GM23248 (cell line): ENCODE results near the gene JPT2. TPM values are rescaled to one million over a fixed set of nuclear protein-coding genes. Genes with fewer than 3 reads are reported as not detected.

Source experiments
- DNase-seq: peaks from one replicate; pipeline ENCODE4 v3.0.0-alpha.2; 2015
- H2AFZ ChIP-seq: fragments of 200-600 bp; sonication (generic); 2 replicates; pipeline ENCODE4 v1.6.1; 2016; ENCODE audit warnings: antibody characterized with exemption
- H3F3A ChIP-seq: fragments of 200-600 bp; sonication (generic); 2 replicates; pipeline ENCODE4 v1.6.1; 2016; ENCODE audit warnings: mild to moderate bottlenecking, antibody characterized with exemption, mixed run types; ENCODE audit not compliant: insufficient read depth
- H3K27ac ChIP-seq: fragments of 200-600 bp; sonication (generic); 2 replicates; pipeline ENCODE4 v1.5.1; 2016; ENCODE audit warnings: mild to moderate bottlenecking
- H3K27me3 ChIP-seq: fragments of 200-600 bp; sonication (generic); replicated peaks from 2 replicates; pipeline ENCODE4 v1.6.1; 2016; ENCODE audit warnings: mild to moderate bottlenecking; ENCODE audit not compliant: insufficient read depth
- H3K36me3 ChIP-seq: fragments of 200-600 bp; sonication (generic); 2 replicates; pipeline ENCODE4 v1.6.1; 2016; ENCODE audit warnings: low read depth, mild to moderate bottlenecking
- H3K4me1 ChIP-seq: fragments of 200-600 bp; sonication (generic); 2 replicates; pipeline ENCODE4 v1.6.1; 2016; ENCODE audit warnings: mild to moderate bottlenecking; ENCODE audit not compliant: insufficient read depth
- H3K4me2 ChIP-seq: fragments of 200-600 bp; sonication (generic); one replicate; pipeline ENCODE4 v1.6.1; 2016; ENCODE audit warnings: mild to moderate bottlenecking; ENCODE audit not compliant: unreplicated experiment
- H3K4me3 ChIP-seq: fragments of 200-600 bp; sonication (generic); 2 replicates; pipeline ENCODE4 v1.5.1; 2016; ENCODE audit warnings: mild to moderate bottlenecking
- H3K79me2 ChIP-seq: fragments of 200-600 bp; sonication (generic); 2 replicates; pipeline ENCODE4 v1.6.1; 2016; ENCODE audit warnings: mild to moderate bottlenecking; ENCODE audit not compliant: insufficient read depth
- H3K9ac ChIP-seq: fragments of 200-600 bp; sonication (generic); 2 replicates; pipeline ENCODE4 v1.6.1; 2016; ENCODE audit warnings: mild to moderate bottlenecking
- H3K9me2 ChIP-seq: fragments of 200-600 bp; sonication (generic); 2 replicates; pipeline ENCODE4 v1.6.1; 2016; ENCODE audit warnings: mixed run types, mild to moderate bottlenecking, moderate library complexity; ENCODE audit not compliant: insufficient read depth
- H3K9me3 ChIP-seq: fragments of 200-600 bp; sonication (generic); one replicate; pipeline ENCODE4 v1.6.1; 2017; ENCODE audit warnings: low read depth
- H4K20me1 ChIP-seq: fragments of 200-600 bp; sonication (generic); 2 replicates; pipeline ENCODE4 v1.6.0; 2016; ENCODE audit not compliant: insufficient read depth
- EZH2 ChIP-seq: fragments of 200-600 bp; sonication (generic); IDR thresholded peaks from 2 replicates; pipeline ENCODE4 v1.6.1; 2018; ENCODE audit warnings: antibody characterized with exemption, mild to moderate bottlenecking; ENCODE audit not compliant: insufficient read depth, poor library complexity, severe bottlenecking
- EZH2phosphoT487 ChIP-seq: fragments of 200-600 bp; sonication (generic); IDR thresholded peaks from 2 replicates; pipeline ENCODE4 v1.6.1; 2018; ENCODE audit warnings: antibody characterized with exemption, moderate library complexity, mild to moderate bottlenecking, low read depth; ENCODE audit not compliant: insufficient read depth
- WGBS, 2 experiments: methylation state at CpG; one replicate each; pipeline ENCODE4 v1.1.6; 2015 to 2017; ENCODE audit warnings: low lambda C conversion rate in 2 of 2, low coverage in 1 of 2; ENCODE audit errors: missing lambda C conversion rate in 2 of 2; 5-methylcytosine and 5-hydroxymethylcytosine counted together
- in situ Hi-C: fragments of 300-500 bp; cut with MboI; formaldehyde crosslinking; loops from 2 replicates; pipeline ENCODE4 v1.15.0; 2020
- polyA plus RNA-seq: library from polyadenylated mRNA; unstranded; fragments of >200 nt; fragmentation: Nextera tagmentation; extraction: Ambion mirVana; gene quantifications from 2 replicates; pipeline ENCODE4 v1.2.1, GENCODE V29; 2016
- total RNA-seq: library from RNA; depleted of rRNA; stranded (reverse); fragments of >200 nt; shearing (Covaris generic); gene quantifications from 2 replicates; pipeline ENCODE4 v1.2.3, GENCODE V29; 2014

The JPT2 gene
- total and polyA plus RNA-seq, 2 experiments from 2014 or later, result 8.0 to 51.8 TPM

DNA sequence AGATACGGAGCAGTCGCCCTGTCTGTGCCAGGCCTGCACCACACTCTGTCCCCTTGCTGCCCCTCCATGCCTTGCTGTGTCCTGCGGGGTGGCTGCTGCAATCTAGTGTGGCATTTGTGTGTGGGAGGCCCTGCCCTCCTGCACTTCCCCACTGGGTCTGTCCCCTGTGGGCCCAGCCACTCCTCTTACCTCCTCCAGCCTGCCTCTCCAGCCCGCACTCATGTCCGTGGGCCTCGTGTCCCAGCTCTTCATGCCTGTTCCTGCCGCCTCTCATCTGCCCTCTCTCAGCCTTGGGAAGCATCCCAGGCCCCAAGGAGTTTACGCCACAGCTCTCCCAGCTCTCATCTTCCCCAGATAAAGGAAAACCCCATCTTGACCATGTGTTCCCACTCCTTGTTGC lies 39.3 kb upstream of the JPT2 start:
- no peak overlapping the region for H3K9ac ChIP-seq
- no peak for DNase-seq
- H2AFZ ChIP-seq, result no peak overlapping the region
- no peak overlapping the region for H3K27ac ChIP-seq
- no peaks in the 10 kb centered on the region for H3K9me2 ChIP-seq
- H3K27me3 ChIP-seq, result no peaks in the 10 kb centered on the region
- no peaks in the 10 kb centered on the region for H4K20me1 ChIP-seq
- peaks cover 17% of the 10 kb centered on the region; the same call in 1 of the 2 replicates for H3K36me3 ChIP-seq
- in situ Hi-C loops, result no loop called here
- no peak overlapping the region for H3K4me2 ChIP-seq
- H3K4me1 ChIP-seq, result no peaks in the 10 kb centered on the region
- TF ChIP-seq EZH2phosphoT487, result no peak
- no peak for TF ChIP-seq EZH2
- no peaks in the 10 kb centered on the region for H3K9me3 ChIP-seq
- H3K4me3 ChIP-seq, result no peak overlapping the region
- WGBS, 2 experiments, result 90 to 98% methylated on average over 6 to 8 of the region's 8 CpGs
- no peaks in the 10 kb centered on the region for H3F3A ChIP-seq
- peaks cover 57% of the 10 kb centered on the region for H3K79me2 ChIP-seq

DNA sequence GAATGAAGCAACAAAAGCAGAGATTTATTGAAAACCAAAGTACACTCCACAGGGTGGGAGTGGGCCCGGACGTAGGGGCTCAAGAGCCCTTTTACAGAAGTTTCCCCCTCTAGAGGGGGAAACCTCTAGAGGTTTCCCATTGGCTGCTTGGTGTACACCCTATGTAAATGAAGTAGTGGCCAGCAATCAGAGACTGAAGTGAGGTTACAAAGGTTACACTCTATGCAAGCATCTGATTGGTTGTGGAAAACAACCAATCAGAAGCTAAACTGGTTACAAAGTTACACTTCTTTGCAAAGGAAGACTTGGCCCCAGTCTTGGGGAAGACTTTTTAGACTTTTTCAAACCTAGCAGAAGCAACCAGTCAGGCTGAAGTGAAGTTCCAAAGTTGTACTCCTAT lies 38.8 kb upstream of the JPT2 start:
- no peak for DNase-seq
- no peak overlapping the region for H3K4me2 ChIP-seq

DNA sequence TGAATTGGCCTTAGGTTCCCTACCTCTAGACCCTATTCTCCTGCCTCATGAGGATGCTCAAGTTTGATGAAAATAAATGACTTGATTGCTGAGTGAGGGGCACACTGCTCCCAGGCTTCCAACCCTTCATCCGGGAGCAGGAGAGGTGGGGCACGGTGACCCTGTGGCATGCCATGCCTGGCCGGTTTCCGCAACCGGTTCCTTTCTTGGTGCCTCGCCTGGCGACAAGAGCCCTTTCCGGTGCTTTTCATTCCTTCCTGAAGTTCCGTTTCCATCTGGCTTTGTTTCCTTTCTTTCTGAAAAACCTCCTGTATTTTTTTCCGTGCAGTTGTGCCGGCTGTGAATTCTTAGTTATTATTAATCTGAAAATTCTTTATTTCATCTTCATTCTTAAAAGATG lies 38.2 kb upstream of the JPT2 start:
- peaks cover 57% of the 10 kb centered on the region for H3K79me2 ChIP-seq
- H3K36me3 ChIP-seq, result peaks cover 13% of the 10 kb centered on the region; the same call in 1 of the 2 replicates
- H2AFZ ChIP-seq, result no peak overlapping the region
- H3K27me3 ChIP-seq, result no peaks in the 10 kb centered on the region
- no peak overlapping the region for H3K9ac ChIP-seq
- in situ Hi-C loops, result no loop called here
- no peaks in the 10 kb centered on the region for H3K4me1 ChIP-seq
- no peak overlapping the region for H3K27ac ChIP-seq
- no peaks in the 10 kb centered on the region for H3F3A ChIP-seq
- no peak for DNase-seq
- no peaks in the 10 kb centered on the region for H3K9me3 ChIP-seq
- no peaks in the 10 kb centered on the region for H4K20me1 ChIP-seq
- H3K9me2 ChIP-seq, result no peaks in the 10 kb centered on the region
- H3K4me3 ChIP-seq, result no peak overlapping the region
- 92% methylated on average over 11 of the region's 11 CpGs for WGBS, 2 experiments
- no peak overlapping the region for H3K4me2 ChIP-seq
- TF ChIP-seq EZH2 (no peak), EZH2phosphoT487 (no peak)

More for the DNA sequence above, 38.8 kb upstream of the JPT2 start:
- Histone ChIP-seq H3K27ac (no peak overlapping the region), H3K9me3 (no peaks in the 10 kb centered on the region), H2AFZ (no peak overlapping the region), H3K36me3 (peaks cover 17% of the 10 kb centered on the region; the same call in 1 of the 2 replicates), H3K4me3 (no peak overlapping the region), H3K27me3 (no peaks in the 10 kb centered on the region), H3K4me1 (no peaks in the 10 kb centered on the region), H3K9ac (no peak overlapping the region), H4K20me1 (no peaks in the 10 kb centered on the region), H3K9me2 (no peaks in the 10 kb centered on the region), H3K79me2 (peaks cover 57% of the 10 kb centered on the region), H3F3A (no peaks in the 10 kb centered on the region)
- in situ Hi-C loops, result no loop called here
- TF ChIP-seq EZH2 (no peak), EZH2phosphoT487 (no peak)
- WGBS, 2 experiments, result 99 to 100% methylated on average over 2 of the region's 2 CpGs

DNA sequence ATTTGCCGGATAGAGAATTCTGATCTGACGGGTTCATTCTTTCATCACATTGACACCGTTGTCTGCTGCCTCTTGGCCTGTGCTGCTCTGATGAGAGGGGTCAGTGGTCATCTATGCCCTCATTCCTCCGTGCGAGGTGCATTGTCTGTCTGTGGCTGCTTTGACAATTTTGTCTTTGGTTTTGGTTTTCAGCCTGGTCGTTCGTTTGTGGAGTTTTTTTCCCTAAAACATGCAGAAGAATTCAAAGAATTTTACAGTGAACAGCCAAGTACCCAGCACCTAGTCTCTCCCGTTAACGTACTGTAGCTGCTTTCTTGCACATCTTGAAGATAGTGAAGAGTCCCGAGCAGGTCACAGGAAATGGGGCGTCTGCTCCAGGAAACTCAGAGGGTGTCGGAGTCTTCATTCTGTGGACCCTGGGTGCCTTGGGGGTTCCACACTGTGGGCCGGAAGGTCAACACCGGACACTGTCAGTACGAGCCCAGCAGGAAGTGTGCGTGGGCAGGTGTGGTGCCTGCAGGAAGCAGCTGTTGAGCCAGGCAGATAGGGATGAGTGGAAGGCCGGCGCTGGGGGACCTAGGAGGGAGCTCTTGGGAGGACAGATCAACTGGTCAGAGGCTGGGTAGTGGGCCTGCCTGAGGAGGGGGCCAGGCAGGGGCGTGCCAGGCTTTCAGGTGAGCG lies 37.7 kb upstream of the JPT2 start:
- H3K4me1 ChIP-seq, result no peaks in the 10 kb centered on the region
- H3K36me3 ChIP-seq, result peaks cover 11% of the 10 kb centered on the region; the same call in 1 of the 2 replicates
- no peak overlapping the region for H3K9ac ChIP-seq
- H3K27me3 ChIP-seq, result no peaks in the 10 kb centered on the region
- no peak overlapping the region for H3K4me2 ChIP-seq
- no peak for DNase-seq
- 83 to 88% methylated on average over 20 of the region's 20 CpGs for WGBS, 2 experiments
- no peaks in the 10 kb centered on the region for H3F3A ChIP-seq
- no peak overlapping the region for H3K4me3 ChIP-seq
- TF ChIP-seq EZH2, result no peak
- TF ChIP-seq EZH2phosphoT487, result no peak
- peaks cover 57% of the 10 kb centered on the region for H3K79me2 ChIP-seq
- H4K20me1 ChIP-seq, result no peaks in the 10 kb centered on the region
- H3K9me2 ChIP-seq, result no peaks in the 10 kb centered on the region
- in situ Hi-C loops, result no loop called here
- H3K9me3 ChIP-seq, result no peaks in the 10 kb centered on the region
- H2AFZ ChIP-seq, result no peak overlapping the region
- no peak overlapping the region for H3K27ac ChIP-seq
